WTC11 (cell line): ENCODE data around the gene NEURL3. TPM values are rescaled to one million over a fixed set of nuclear protein-coding genes. Genes with fewer than 3 reads are reported as not detected.

Experiments used
- ATAC-seq: fragments of 200-7000 bp; cut with Tn5 transposase; 2 replicates; pipeline ENCODE4 v1.10.0; 2021; ENCODE audit warnings: mild to moderate bottlenecking, moderate library complexity
- CTCF ChIA-PET: fragments of 300-600 bp; sonication (Branson Sonifier 250); formaldehyde crosslinking; loops from one replicate; lab custom pipeline; 2021; ENCODE audit warnings: antibody characterized with exemption; lab: Charles Lee
- POLR2A ChIA-PET: fragments of 350-600 bp; sonication (Branson Sonifier 250); formaldehyde crosslinking; loops from one replicate; lab custom pipeline; 2021; ENCODE audit warnings: antibody characterized with exemption; lab: Charles Lee
- DNase-seq: peaks from one replicate; pipeline ENCODE4 v3.0.0; 2021; ENCODE audit warnings: low spot score
- H3K27ac Mint-ChIP-seq: 2 replicates; pipeline ENCODE4 v1.8.0; 2021; ENCODE audit warnings: mixed read lengths
- H3K27me3 Mint-ChIP-seq: 2 replicates; pipeline ENCODE4 v1.8.0; 2021; ENCODE audit warnings: low read depth, mild to moderate bottlenecking, moderate library complexity, mixed read lengths
- H3K36me3 Mint-ChIP-seq: 2 replicates; pipeline ENCODE4 v1.8.0; 2021; ENCODE audit warnings: mixed read lengths
- H3K4me1 Mint-ChIP-seq: 2 replicates; pipeline ENCODE4 v1.8.0; 2022; ENCODE audit warnings: mixed read lengths
- H3K4me3 Mint-ChIP-seq: 2 replicates; pipeline ENCODE4 v1.8.0; 2021; ENCODE audit warnings: mild to moderate bottlenecking, moderate library complexity, mixed read lengths
- H3K9me3 Mint-ChIP-seq: 2 replicates; pipeline ENCODE4 v1.8.0; 2021; ENCODE audit warnings: mixed read lengths
- ELF4 ChIP-seq: sonication (generic); formaldehyde crosslinking; IDR thresholded peaks from 2 replicates; pipeline ENCODE4 v1.8.1; 2022; ENCODE audit warnings: low read depth, mild to moderate bottlenecking, moderate library complexity, missing genetic modification reagents
- EMX1 ChIP-seq: fragments of 250-450 bp; sonication (Bioruptor Pico); IDR thresholded peaks from 2 replicates; pipeline ENCODE4 v1.8.0; 2021; ENCODE audit warnings: mild to moderate bottlenecking
- FOXJ3 ChIP-seq: sonication (generic); formaldehyde crosslinking; IDR thresholded peaks from 2 replicates; pipeline ENCODE4 v1.9.0; 2021; ENCODE audit warnings: missing genetic modification reagents, mild to moderate bottlenecking, borderline replicate concordance
- GRHL2 ChIP-seq: fragments of 250-450 bp; sonication (Bioruptor Pico); IDR thresholded peaks from 2 replicates; pipeline ENCODE4 v1.8.0; 2022; ENCODE audit warnings: mild to moderate bottlenecking, moderate library complexity; ENCODE audit not compliant: insufficient replicate concordance, severe bottlenecking
- MXD4 ChIP-seq: fragments of 250-450 bp; sonication (Bioruptor Pico); IDR thresholded peaks from 2 replicates; pipeline ENCODE4 v1.8.0; 2021; ENCODE audit warnings: mild to moderate bottlenecking, moderate library complexity, borderline replicate concordance
- MYBL2 ChIP-seq: sonication (generic); formaldehyde crosslinking; IDR thresholded peaks from 2 replicates; pipeline ENCODE4 v1.8.1; 2023; ENCODE audit warnings: mild to moderate bottlenecking, moderate library complexity, missing genetic modification reagents
- OVOL2 ChIP-seq: fragments of 250-450 bp; sonication (Bioruptor Pico); IDR thresholded peaks from 2 replicates; pipeline ENCODE4 v1.9.0; 2021; ENCODE audit warnings: mild to moderate bottlenecking, borderline replicate concordance
- SOX15 ChIP-seq: fragments of 250-450 bp; sonication (Bioruptor Pico); IDR thresholded peaks from 2 replicates; pipeline ENCODE4 v1.9.0; 2021; ENCODE audit warnings: mild to moderate bottlenecking
- TP53 ChIP-seq: sonication (generic); formaldehyde crosslinking; IDR thresholded peaks from 2 replicates; pipeline ENCODE4 v1.8.1; 2023; ENCODE audit warnings: mild to moderate bottlenecking, missing genetic modification reagents
- ZNF396 ChIP-seq: fragments of 250-450 bp; sonication (Bioruptor Pico); IDR thresholded peaks from 2 replicates; pipeline ENCODE4 v1.8.0; 2021; ENCODE audit warnings: mild to moderate bottlenecking, moderate library complexity, borderline replicate concordance
- ZNF416 ChIP-seq: fragments of 250-450 bp; sonication (Bioruptor Pico); IDR thresholded peaks from 2 replicates; pipeline ENCODE4 v1.9.0; 2021; ENCODE audit warnings: mild to moderate bottlenecking, inconsistent platforms
- total RNA-seq: library from RNA; stranded (reverse); gene quantifications from 3 replicates; pipeline ENCODE4 v1.2.3, GENCODE V29; 2021
- TF ChIP-seq, protein P1 (sequence below): sonication (generic); formaldehyde crosslinking; IDR thresholded peaks from 2 replicates; pipeline ENCODE4 v1.8.1; 2023; ENCODE audit warnings: mild to moderate bottlenecking, missing genetic modification reagents, borderline replicate concordance
- TF ChIP-seq, protein P2 (sequence below): fragments of 250-450 bp; sonication (Bioruptor Pico); IDR thresholded peaks from 2 replicates; pipeline ENCODE4 v1.9.0; 2021; ENCODE audit warnings: mild to moderate bottlenecking, borderline replicate concordance
- TF ChIP-seq, protein P3 (sequence below): sonication (generic); formaldehyde crosslinking; IDR thresholded peaks from 2 replicates; pipeline ENCODE4 v1.8.0; 2023; ENCODE audit warnings: missing genetic modification reagents
- TF ChIP-seq, protein P4 (sequence below): sonication (generic); formaldehyde crosslinking; IDR thresholded peaks from 2 replicates; pipeline ENCODE4 v1.8.1; 2023; ENCODE audit warnings: mild to moderate bottlenecking, moderate library complexity, missing genetic modification reagents
- TF ChIP-seq, protein P5 (sequence below): sonication (generic); formaldehyde crosslinking; IDR thresholded peaks from 2 replicates; pipeline ENCODE4 v1.8.1; 2023; ENCODE audit warnings: mild to moderate bottlenecking, missing genetic modification reagents, moderate library complexity
- TF ChIP-seq, protein P6 (sequence below): sonication (generic); formaldehyde crosslinking; IDR thresholded peaks from 2 replicates; pipeline ENCODE4 v1.8.0; 2022; ENCODE audit warnings: missing genetic modification reagents

Gene NEURL3
- total RNA-seq, 1 experiment from 2014 or later: not detected

DNA sequence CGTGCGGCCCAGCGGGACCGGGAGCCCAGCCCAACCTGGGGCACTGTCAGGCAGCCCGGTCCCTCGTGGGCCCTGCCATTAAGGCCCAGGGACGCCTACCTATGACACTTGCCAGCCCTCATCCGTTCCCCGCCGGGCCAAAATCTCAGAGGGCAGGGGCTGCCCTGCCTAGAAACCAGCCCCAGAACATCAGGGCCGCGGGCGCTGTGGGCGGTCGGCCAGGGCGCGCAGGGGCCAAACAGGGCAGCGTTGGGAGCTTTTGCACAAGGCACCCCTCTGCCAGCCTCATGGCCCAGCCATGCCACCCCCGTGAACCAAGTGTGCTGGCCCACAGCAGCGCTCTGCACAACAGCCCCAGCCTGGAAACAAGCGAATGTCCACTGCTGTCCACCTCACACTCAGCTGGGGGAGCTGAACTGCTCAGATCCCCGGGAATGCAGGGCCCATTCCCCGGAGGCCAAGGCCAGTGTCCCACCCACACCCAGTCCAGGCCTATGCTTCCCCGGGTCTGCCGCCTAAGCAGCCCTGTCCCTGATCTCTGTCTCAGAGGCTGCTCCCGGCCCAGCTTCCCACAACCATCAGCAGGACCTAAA is 3.5 kb upstream of the NEURL3 start:
- DNase-seq (no peak), ATAC-seq (no peak)
- ChIA-PET CTCF (interaction anchor here (0.6 to 7.5 kb wide), 44 partner anchors 9 to 419 kb away, joined by 3 to 127 read pairs (median 6); partner anchors contain the start of genes ITPRIPL1 and NCAPH), POLR2A (interaction anchor here (0.6 to 1.0 kb wide), 5 partner anchors 15 to 107 kb away, joined by 3 to 4 read pairs (median 3); no protein-coding TSS in a partner anchor)
- H3K9me3 Mint-ChIP-seq: no peaks in the 10 kb centered on the region
- H3K27me3 Mint-ChIP-seq: peaks cover 33% of the 10 kb centered on the region
- H3K27ac Mint-ChIP-seq: no peak overlapping the region
- TF ChIP-seq SOX15 (no peak), ELF4 (no peak), ZNF416 (no peak), TP53 (no peak), GRHL2 (CRISPR knock-in tag) (no peak), MXD4 (CRISPR knock-in tag) (no peak), MYBL2 (CRISPR knock-in tag) (no peak), EMX1 (CRISPR knock-in tag) (no peak), FOXJ3 (CRISPR knock-in tag) (no peak), OVOL2 (CRISPR knock-in tag) (no peak), ZNF396 (CRISPR knock-in tag) (no peak)
- TF ChIP-seq, protein P1, sequence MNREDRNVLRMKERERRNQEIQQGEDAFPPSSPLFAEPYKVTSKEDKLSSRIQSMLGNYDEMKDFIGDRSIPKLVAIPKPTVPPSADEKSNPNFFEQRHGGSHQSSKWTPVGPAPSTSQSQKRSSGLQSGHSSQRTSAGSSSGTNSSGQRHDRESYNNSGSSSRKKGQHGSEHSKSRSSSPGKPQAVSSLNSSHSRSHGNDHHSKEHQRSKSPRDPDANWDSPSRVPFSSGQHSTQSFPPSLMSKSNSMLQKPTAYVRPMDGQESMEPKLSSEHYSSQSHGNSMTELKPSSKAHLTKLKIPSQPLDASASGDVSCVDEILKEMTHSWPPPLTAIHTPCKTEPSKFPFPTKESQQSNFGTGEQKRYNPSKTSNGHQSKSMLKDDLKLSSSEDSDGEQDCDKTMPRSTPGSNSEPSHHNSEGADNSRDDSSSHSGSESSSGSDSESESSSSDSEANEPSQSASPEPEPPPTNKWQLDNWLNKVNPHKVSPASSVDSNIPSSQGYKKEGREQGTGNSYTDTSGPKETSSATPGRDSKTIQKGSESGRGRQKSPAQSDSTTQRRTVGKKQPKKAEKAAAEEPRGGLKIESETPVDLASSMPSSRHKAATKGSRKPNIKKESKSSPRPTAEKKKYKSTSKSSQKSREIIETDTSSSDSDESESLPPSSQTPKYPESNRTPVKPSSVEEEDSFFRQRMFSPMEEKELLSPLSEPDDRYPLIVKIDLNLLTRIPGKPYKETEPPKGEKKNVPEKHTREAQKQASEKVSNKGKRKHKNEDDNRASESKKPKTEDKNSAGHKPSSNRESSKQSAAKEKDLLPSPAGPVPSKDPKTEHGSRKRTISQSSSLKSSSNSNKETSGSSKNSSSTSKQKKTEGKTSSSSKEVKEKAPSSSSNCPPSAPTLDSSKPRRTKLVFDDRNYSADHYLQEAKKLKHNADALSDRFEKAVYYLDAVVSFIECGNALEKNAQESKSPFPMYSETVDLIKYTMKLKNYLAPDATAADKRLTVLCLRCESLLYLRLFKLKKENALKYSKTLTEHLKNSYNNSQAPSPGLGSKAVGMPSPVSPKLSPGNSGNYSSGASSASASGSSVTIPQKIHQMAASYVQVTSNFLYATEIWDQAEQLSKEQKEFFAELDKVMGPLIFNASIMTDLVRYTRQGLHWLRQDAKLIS (CRISPR knock-in tag): no peak
- TF ChIP-seq, protein P2, sequence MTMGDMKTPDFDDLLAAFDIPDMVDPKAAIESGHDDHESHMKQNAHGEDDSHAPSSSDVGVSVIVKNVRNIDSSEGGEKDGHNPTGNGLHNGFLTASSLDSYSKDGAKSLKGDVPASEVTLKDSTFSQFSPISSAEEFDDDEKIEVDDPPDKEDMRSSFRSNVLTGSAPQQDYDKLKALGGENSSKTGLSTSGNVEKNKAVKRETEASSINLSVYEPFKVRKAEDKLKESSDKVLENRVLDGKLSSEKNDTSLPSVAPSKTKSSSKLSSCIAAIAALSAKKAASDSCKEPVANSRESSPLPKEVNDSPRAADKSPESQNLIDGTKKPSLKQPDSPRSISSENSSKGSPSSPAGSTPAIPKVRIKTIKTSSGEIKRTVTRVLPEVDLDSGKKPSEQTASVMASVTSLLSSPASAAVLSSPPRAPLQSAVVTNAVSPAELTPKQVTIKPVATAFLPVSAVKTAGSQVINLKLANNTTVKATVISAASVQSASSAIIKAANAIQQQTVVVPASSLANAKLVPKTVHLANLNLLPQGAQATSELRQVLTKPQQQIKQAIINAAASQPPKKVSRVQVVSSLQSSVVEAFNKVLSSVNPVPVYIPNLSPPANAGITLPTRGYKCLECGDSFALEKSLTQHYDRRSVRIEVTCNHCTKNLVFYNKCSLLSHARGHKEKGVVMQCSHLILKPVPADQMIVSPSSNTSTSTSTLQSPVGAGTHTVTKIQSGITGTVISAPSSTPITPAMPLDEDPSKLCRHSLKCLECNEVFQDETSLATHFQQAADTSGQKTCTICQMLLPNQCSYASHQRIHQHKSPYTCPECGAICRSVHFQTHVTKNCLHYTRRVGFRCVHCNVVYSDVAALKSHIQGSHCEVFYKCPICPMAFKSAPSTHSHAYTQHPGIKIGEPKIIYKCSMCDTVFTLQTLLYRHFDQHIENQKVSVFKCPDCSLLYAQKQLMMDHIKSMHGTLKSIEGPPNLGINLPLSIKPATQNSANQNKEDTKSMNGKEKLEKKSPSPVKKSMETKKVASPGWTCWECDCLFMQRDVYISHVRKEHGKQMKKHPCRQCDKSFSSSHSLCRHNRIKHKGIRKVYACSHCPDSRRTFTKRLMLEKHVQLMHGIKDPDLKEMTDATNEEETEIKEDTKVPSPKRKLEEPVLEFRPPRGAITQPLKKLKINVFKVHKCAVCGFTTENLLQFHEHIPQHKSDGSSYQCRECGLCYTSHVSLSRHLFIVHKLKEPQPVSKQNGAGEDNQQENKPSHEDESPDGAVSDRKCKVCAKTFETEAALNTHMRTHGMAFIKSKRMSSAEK (CRISPR knock-in tag): no peak
- TF ChIP-seq, protein P3, sequence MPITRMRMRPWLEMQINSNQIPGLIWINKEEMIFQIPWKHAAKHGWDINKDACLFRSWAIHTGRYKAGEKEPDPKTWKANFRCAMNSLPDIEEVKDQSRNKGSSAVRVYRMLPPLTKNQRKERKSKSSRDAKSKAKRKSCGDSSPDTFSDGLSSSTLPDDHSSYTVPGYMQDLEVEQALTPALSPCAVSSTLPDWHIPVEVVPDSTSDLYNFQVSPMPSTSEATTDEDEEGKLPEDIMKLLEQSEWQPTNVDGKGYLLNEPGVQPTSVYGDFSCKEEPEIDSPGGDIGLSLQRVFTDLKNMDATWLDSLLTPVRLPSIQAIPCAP (CRISPR knock-in tag): no peak
- TF ChIP-seq, protein P4, sequence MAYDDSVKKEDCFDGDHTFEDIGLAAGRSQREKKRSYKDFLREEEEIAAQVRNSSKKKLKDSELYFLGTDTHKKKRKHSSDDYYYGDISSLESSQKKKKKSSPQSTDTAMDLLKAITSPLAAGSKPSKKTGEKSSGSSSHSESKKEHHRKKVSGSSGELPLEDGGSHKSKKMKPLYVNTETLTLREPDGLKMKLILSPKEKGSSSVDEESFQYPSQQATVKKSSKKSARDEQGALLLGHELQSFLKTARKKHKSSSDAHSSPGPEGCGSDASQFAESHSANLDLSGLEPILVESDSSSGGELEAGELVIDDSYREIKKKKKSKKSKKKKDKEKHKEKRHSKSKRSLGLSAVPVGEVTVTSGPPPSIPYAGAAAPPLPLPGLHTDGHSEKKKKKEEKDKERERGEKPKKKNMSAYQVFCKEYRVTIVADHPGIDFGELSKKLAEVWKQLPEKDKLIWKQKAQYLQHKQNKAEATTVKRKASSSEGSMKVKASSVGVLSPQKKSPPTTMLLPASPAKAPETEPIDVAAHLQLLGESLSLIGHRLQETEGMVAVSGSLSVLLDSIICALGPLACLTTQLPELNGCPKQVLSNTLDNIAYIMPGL (CRISPR knock-in tag): no peak
- TF ChIP-seq, protein P5, sequence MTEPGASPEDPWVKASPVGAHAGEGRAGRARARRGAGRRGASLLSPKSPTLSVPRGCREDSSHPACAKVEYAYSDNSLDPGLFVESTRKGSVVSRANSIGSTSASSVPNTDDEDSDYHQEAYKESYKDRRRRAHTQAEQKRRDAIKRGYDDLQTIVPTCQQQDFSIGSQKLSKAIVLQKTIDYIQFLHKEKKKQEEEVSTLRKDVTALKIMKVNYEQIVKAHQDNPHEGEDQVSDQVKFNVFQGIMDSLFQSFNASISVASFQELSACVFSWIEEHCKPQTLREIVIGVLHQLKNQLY (CRISPR knock-in tag): no peak
- TF ChIP-seq, protein P6, sequence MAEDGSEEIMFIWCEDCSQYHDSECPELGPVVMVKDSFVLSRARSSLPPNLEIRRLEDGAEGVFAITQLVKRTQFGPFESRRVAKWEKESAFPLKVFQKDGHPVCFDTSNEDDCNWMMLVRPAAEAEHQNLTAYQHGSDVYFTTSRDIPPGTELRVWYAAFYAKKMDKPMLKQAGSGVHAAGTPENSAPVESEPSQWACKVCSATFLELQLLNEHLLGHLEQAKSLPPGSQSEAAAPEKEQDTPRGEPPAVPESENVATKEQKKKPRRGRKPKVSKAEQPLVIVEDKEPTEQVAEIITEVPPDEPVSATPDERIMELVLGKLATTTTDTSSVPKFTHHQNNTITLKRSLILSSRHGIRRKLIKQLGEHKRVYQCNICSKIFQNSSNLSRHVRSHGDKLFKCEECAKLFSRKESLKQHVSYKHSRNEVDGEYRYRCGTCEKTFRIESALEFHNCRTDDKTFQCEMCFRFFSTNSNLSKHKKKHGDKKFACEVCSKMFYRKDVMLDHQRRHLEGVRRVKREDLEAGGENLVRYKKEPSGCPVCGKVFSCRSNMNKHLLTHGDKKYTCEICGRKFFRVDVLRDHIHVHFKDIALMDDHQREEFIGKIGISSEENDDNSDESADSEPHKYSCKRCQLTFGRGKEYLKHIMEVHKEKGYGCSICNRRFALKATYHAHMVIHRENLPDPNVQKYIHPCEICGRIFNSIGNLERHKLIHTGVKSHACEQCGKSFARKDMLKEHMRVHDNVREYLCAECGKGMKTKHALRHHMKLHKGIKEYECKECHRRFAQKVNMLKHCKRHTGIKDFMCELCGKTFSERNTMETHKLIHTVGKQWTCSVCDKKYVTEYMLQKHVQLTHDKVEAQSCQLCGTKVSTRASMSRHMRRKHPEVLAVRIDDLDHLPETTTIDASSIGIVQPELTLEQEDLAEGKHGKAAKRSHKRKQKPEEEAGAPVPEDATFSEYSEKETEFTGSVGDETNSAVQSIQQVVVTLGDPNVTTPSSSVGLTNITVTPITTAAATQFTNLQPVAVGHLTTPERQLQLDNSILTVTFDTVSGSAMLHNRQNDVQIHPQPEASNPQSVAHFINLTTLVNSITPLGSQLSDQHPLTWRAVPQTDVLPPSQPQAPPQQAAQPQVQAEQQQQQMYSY (CRISPR knock-in tag): no peak
- H3K4me3 Mint-ChIP-seq: peak overlapping the region; percentile 55; the same call in 1 of the 2 replicates
- peaks cover 10% of the 10 kb centered on the region for H3K4me1 Mint-ChIP-seq
- no peaks in the 10 kb centered on the region for H3K36me3 Mint-ChIP-seq
